Activated CD4-positive, alpha-beta T cell treated with anti-CD3 and anti-CD28 coated beads, Interleukin-2, amount 10 ng/mL, durations not matched to agents 7 days and 5 days (primary cell): ENCODE data around the gene TC2N. TPM values are rescaled to one million over a fixed set of nuclear protein-coding genes. Genes with fewer than 3 reads are reported as not detected.
A peak's percentile ranks its signal among the peaks of the same experiment; 100 is the strongest.

Experiments used
- CTCF ChIA-PET: fragments of 350-600 bp; sonication (Branson Sonifier 250); formaldehyde crosslinking; loops from one replicate; lab custom pipeline; 2021; ENCODE audit warnings: antibody characterized with exemption; lab: Charles Lee
- POLR2A ChIA-PET: fragments of 350-600 bp; sonication (Branson Sonifier 250); formaldehyde crosslinking; loops from one replicate; lab custom pipeline; 2021; ENCODE audit warnings: antibody characterized with exemption; lab: Charles Lee
- DNase-seq: peaks from one replicate; pipeline ENCODE4 v3.0.0-alpha.2; 2020
- H3K27ac Mint-ChIP-seq: one replicate; pipeline ENCODE4 v1.8.0; 2021; ENCODE audit warnings: mild to moderate bottlenecking, moderate library complexity, mixed read lengths
- H3K27me3 Mint-ChIP-seq: one replicate; pipeline ENCODE4 v1.8.0; 2021; ENCODE audit warnings: mixed read lengths
- H3K36me3 Mint-ChIP-seq: one replicate; pipeline ENCODE4 v1.8.0; 2021; ENCODE audit warnings: low read depth, mixed read lengths
- H3K4me1 Mint-ChIP-seq: one replicate; pipeline ENCODE4 v1.8.0; 2021; ENCODE audit warnings: mixed read lengths
- H3K4me3 Mint-ChIP-seq: one replicate; pipeline ENCODE4 v1.8.0; 2021; ENCODE audit warnings: mild to moderate bottlenecking, moderate library complexity, mixed read lengths
- H3K9me3 Mint-ChIP-seq: one replicate; pipeline ENCODE4 v1.8.0; 2021; ENCODE audit warnings: mixed read lengths
- total RNA-seq, 2 experiments: library from RNA; stranded (reverse); gene quantifications; one replicate each; pipeline ENCODE4 v1.2.3, GENCODE V29; 2021

The TC2N gene
- total RNA-seq, 2 experiments from 2014 or later: 196 to 216 TPM

DNA sequence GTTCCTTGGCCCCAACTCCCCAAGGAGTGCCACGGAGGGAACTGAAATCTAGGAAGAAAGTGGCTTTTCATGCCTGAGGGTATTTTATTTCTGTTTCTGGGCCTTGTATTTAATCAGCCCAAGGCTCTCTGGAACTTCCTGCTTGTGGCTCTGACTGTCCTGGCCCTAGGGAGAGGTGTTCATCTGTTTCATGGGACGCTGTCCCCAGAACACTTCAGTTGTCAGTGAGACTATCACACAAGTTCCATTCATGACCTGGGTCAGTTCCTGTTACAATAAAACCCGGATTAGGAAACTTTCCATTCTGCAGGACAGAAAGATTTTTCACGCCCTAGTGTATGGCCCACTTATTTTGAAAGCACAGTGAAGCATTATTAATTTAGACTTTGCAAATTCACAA, 18.5 kb upstream of the TC2N start:
- no peak for DNase-seq
- Mint-ChIP-seq H3K9me3 (no peaks in the 10 kb centered on the region), H3K4me3 (no peak overlapping the region), H3K4me1 (peaks cover 43% of the 10 kb centered on the region), H3K27ac (no peak overlapping the region), H3K27me3 (no peaks in the 10 kb centered on the region), H3K36me3 (peaks cover 2% of the 10 kb centered on the region)
- POLR2A ChIA-PET: no interaction called here
- CTCF ChIA-PET: no interaction called here

DNA sequence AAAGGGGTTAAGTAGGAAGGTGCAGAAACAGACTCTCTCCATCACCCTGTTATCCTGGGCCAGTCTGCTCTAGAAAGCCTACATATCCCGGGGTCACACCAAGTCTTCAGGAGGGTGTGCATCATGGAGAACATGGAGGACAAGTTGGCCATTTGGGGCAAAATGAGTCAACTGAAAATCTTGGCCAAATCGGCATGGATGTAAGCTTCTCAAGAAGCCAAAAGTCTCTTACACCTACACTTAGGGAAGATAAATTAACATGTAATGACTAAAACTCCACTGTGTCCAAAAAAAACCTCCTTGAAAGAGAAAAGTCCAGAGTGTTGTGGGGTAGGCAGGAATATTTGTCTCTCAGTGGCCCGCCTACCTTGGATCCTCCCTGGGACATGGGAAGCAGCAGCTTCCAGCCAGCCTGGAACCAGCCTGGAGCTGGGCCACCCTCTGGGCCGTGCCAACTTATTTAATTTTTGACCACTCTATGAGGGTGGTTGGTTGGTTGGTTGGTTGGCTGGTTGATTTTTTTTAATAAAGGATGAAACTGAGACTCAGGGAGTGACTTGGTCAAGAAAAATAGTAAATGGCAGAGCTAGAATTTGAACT, 17.9 kb upstream of the TC2N start:
- ChIA-PET CTCF (interaction anchor here (1.4 kb wide), 1 partner anchor 10 kb away, joined by 4 read pairs; no protein-coding TSS in a partner anchor), POLR2A (no interaction called here)
- Mint-ChIP-seq H3K9me3 (no peaks in the 10 kb centered on the region), H3K4me1 (peaks cover 41% of the 10 kb centered on the region), H3K4me3 (no peak overlapping the region), H3K27ac (no peak overlapping the region), H3K36me3 (peaks cover 2% of the 10 kb centered on the region), H3K27me3 (no peaks in the 10 kb centered on the region)
- DNase-seq: no peak

DNA sequence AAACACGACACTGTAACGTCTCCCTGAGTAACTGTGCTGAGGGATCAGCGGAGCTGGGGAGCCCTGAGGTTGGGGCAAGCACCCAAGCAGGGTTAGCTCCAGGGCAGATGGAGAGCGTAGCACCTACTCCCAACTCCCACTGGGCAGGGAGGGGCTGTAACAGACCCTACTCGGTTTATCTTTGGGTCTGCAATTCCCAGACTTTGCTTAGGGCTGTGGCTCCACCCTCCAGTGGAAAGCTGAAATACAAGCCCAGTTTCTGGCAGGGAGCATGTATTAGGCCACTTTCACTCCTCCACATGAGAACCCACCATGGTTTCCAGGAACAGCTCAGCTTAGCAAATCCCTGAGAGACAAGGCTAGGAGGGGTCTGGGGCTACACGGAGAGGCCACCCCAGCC, 17.3 kb upstream of the TC2N start:
- CTCF ChIA-PET: interaction anchor here (1.4 kb wide), 1 partner anchor 11 kb away, joined by 4 read pairs; no protein-coding TSS in a partner anchor

DNA sequence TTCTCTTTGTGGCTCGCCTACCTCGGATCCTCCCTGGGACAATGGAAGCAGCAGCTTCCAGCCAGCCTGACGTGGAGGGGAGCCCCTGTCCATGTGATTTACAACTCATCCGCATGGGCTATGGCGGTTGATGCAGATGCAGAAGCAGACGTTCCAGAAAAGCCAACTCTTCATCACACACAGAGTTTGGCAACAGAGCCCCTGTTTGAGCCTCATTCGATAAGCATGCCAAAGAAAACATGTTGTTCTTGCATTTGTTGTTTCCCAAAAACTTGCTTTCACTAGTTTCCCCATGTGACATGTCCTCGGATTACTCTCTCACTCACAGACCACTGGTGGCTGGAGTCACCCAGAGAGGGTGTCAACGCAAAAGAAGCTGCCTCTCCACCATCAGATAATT, 16.4 kb upstream of the TC2N start:
- no peak overlapping the region for H3K27ac Mint-ChIP-seq
- DNase-seq: no peak
- H3K36me3 Mint-ChIP-seq: peaks cover 2% of the 10 kb centered on the region
- H3K4me1 Mint-ChIP-seq: peaks cover 32% of the 10 kb centered on the region
- no peaks in the 10 kb centered on the region for H3K27me3 Mint-ChIP-seq
- POLR2A ChIA-PET: no interaction called here
- peaks cover 2% of the 10 kb centered on the region for H3K9me3 Mint-ChIP-seq
- CTCF ChIA-PET: interaction anchor here (0.6 to 1.7 kb wide), 4 partner anchors 13 to 505 kb away, joined by 3 to 5 read pairs (median 4); partner anchors contain the start of gene TC2N
- no peak overlapping the region for H3K4me3 Mint-ChIP-seq

More for the DNA sequence above, 17.3 kb upstream of the TC2N start:
- Mint-ChIP-seq H3K36me3 (peaks cover 2% of the 10 kb centered on the region), H3K4me1 (peaks cover 40% of the 10 kb centered on the region), H3K9me3 (no peaks in the 10 kb centered on the region), H3K27me3 (no peaks in the 10 kb centered on the region), H3K27ac (peak overlapping the region; percentile 28), H3K4me3 (no peak overlapping the region)
- POLR2A ChIA-PET: no interaction called here
- no peak for DNase-seq

DNA sequence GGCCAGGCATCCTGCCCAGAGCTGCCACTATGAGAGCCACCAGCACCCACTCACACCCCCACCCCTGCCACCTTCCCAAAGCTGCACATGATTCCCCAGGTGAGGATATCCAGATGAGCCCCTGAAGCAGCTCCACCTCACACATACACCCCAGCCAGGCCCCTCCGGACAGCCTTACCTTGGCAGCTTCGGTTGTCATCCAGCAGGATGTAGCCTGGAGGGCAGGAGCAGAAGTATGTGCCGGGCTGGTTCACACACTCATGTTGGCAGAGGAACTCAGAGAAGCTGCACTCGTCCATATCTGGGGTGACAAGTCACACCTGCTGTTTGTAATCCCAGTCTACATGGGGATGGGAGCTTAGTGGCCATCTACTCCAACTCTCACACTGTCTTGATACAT, 15.4 kb upstream of the TC2N start:
- no peak overlapping the region for H3K4me3 Mint-ChIP-seq
- ChIA-PET CTCF (interaction anchor here (0.8 to 2.1 kb wide), 7 partner anchors 9 to 91 kb away, joined by 3 to 10 read pairs (median 3); partner anchors contain the start of gene TC2N), POLR2A (no interaction called here)
- peaks cover 2% of the 10 kb centered on the region for H3K36me3 Mint-ChIP-seq
- peaks cover 2% of the 10 kb centered on the region for H3K9me3 Mint-ChIP-seq
- no peak for DNase-seq
- H3K4me1 Mint-ChIP-seq: peaks cover 38% of the 10 kb centered on the region
- H3K27ac Mint-ChIP-seq: no peak overlapping the region
- H3K27me3 Mint-ChIP-seq: no peaks in the 10 kb centered on the region

DNA sequence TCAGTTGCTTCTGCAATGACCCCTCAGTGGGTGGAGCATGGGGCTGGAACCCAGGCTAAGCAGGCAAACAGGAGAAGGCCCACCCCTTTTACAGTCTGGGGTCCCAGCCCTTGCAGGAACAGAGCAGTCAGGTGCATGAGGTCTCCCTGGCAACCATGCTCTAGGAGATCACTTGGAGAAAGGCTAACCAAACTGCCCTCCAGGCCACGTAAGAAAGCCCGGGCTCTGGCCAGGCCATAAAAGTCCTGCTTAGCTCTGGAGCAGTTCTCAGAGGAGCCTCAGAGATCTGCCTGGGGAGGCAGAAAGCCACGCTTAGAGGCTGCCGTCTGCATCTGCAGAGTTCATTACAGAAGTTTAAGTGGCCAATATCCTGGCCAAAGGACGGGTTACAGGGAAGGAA, 15.0 kb upstream of the TC2N start:
- H3K4me1 Mint-ChIP-seq: peaks cover 42% of the 10 kb centered on the region
- H3K9me3 Mint-ChIP-seq: peaks cover 2% of the 10 kb centered on the region
- no peaks in the 10 kb centered on the region for H3K27me3 Mint-ChIP-seq
- H3K36me3 Mint-ChIP-seq: peaks cover 2% of the 10 kb centered on the region
- no peak for DNase-seq
- CTCF ChIA-PET: interaction anchor here (1.2 to 2.1 kb wide), 5 partner anchors 10 to 19 kb away, joined by 3 to 10 read pairs (median 4); partner anchors contain the start of gene TC2N
- no peak overlapping the region for H3K4me3 Mint-ChIP-seq
- peak overlapping the region; percentile 38 for H3K27ac Mint-ChIP-seq
- POLR2A ChIA-PET: no interaction called here

DNA sequence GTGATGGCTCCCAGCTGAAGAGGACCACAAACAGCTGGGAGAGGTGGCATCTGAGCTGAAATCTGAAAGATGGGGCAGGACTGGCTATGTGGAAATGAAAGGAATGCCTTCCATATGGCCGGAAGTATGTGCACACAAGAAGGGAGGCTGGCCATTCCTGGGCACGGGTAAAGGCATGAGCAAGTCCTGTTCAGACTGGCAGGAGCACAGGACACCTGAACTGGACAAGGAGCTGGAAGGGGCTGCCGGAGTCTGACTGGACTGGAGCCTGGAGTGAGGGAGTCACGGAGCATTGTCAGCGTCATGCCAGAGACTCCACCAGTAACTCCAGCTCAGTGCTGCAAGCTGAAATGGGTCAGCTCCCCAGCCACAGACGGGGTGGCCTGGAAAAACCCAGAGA, 11.9 kb upstream of the TC2N start:
- Mint-ChIP-seq H3K4me3 (no peak overlapping the region), H3K36me3 (peaks cover 4% of the 10 kb centered on the region), H3K9me3 (peaks cover 2% of the 10 kb centered on the region), H3K27me3 (no peaks in the 10 kb centered on the region), H3K4me1 (peaks cover 61% of the 10 kb centered on the region), H3K27ac (no peak overlapping the region)
- CTCF ChIA-PET: interaction anchor here (0.8 kb wide), 1 partner anchor 9 kb away, joined by 3 read pairs; no protein-coding TSS in a partner anchor
- POLR2A ChIA-PET: no interaction called here
- DNase-seq: no peak

DNA sequence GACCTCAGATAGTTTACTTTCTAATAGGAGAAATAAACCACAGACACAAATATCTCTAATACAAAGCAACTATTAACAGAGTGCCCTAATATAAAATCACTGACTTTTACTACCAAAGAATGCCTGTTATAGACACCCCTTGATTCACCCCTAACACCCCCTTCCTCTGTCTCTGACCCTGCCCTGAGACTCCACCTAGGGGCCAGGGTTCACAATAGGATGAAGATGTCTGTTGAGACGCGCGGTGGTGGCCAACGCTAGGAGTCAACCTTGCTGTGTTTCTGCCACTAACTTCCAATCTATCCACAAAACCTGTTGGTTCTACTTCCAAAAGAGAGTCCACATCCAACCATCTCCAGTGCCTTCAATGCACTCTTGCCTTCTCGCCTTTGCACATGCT, 10.9 kb upstream of the TC2N start:
- POLR2A ChIA-PET: no interaction called here
- no peaks in the 10 kb centered on the region for H3K27me3 Mint-ChIP-seq
- H3K4me3 Mint-ChIP-seq: no peak overlapping the region
- H3K4me1 Mint-ChIP-seq: peaks cover 69% of the 10 kb centered on the region
- DNase-seq: no peak
- peaks cover 4% of the 10 kb centered on the region for H3K36me3 Mint-ChIP-seq
- H3K27ac Mint-ChIP-seq: no peak overlapping the region
- peaks cover 2% of the 10 kb centered on the region for H3K9me3 Mint-ChIP-seq
- CTCF ChIA-PET: no interaction called here

DNA sequence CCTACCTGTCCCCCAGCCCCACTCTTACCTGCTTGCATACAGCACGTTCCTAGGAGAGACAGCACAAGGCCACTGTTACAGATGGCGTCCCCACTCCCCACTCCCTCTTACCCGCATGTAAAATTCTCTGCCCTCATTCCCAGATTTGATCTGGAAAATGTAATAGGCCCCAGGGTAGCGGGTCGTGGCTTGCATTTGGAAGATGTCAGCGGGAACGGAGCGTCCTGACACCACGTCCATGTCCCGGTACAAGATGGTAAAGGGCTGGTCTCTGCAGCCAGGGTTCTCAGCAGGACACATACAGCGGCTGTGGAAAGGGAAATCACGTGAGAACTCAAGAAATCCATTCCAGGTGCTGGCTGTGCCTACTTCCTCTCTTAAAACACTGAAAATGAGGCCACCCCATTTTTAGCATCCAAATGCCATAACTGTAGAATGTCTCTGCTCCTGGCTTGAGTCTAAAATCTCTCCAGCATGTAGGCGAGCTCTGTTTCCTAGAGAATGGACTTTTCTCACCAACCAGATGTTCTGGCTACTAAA, 10.1 kb upstream of the TC2N start:
- Mint-ChIP-seq H3K4me1 (peaks cover 76% of the 10 kb centered on the region), H3K27ac (no peak overlapping the region), H3K27me3 (no peaks in the 10 kb centered on the region), H3K36me3 (peaks cover 4% of the 10 kb centered on the region), H3K9me3 (peaks cover 2% of the 10 kb centered on the region), H3K4me3 (no peak overlapping the region)
- POLR2A ChIA-PET: no interaction called here
- CTCF ChIA-PET: no interaction called here
- DNase-seq: no peak

DNA sequence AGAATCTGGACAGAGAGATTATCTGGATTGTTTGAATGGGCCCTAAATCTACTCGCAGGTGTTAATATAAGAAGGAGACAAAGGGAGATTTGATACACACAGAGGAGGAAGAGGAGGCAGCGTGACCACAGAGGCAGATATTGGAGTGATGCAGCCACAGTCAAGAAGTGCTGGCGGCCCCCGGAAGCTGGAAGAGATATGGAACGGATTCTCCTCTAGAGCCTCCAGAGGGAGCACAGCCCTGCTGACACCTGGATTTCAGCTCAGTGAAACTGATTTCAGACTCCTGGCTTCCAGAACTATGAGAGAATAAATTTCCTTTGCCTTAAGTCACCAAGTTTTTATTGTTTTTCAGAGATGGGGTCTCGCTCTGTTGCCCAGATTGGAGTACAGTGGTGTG, 9.2 kb upstream of the TC2N start:
- H3K4me3 Mint-ChIP-seq: no peak overlapping the region
- POLR2A ChIA-PET: no interaction called here
- CTCF ChIA-PET: interaction anchor here (0.9 to 1.5 kb wide), 3 partner anchors 9 to 17 kb away, joined by 3 to 5 read pairs (median 4); partner anchors contain the start of gene TC2N

DNA sequence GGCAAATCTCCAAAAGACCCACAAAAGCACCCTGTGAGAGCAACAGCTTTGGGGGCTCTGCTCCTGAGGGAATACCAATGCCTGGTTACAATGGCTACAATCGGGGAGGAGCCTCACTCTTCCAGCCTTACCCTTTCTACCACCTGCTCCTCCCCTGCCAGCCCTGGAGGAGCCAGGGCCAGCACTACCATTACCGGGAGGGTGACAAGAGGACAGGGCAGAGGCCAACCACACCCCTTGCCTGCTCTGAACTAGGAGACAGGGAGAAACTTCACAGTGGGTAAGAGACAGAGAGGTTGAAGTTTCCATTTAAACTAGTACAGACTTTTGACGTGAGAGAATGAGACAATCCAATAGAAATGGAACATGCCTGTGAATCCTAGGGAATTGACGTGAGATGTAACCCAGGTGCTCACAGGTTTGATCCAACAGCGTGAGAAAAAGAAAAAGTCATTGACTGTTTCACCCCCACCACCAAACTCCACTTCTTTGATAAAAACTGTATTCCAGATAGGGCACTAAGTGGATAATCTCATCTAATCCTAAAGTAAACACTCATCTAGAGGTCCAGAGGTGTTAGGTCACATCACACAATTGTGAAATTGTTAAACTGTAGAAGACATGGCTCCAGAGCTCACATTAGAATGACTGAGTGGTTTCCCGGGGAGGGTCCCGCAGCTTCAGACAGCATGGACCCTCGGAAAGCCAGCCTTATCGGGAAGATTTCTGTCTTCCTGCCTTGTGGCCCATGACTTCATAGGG, 8.4 kb upstream of the TC2N start:
- Mint-ChIP-seq H3K36me3 (peaks cover 2% of the 10 kb centered on the region), H3K4me3 (no peak overlapping the region), H3K27ac (peak overlapping the region; percentile 97), H3K9me3 (peaks cover 2% of the 10 kb centered on the region), H3K27me3 (no peaks in the 10 kb centered on the region), H3K4me1 (peaks cover 84% of the 10 kb centered on the region)
- CTCF ChIA-PET: interaction anchor here (0.9 to 1.5 kb wide), 4 partner anchors 8 to 17 kb away, joined by 3 to 5 read pairs (median 4); partner anchors contain the start of gene TC2N
- POLR2A ChIA-PET: no interaction called here
- no peak for DNase-seq

More for the DNA sequence above, 9.2 kb upstream of the TC2N start:
- Mint-ChIP-seq H3K27ac (peak overlapping the region; percentile 97), H3K4me1 (peaks cover 85% of the 10 kb centered on the region), H3K27me3 (no peaks in the 10 kb centered on the region), H3K9me3 (peaks cover 2% of the 10 kb centered on the region), H3K36me3 (peaks cover 4% of the 10 kb centered on the region)
- DNase-seq: no peak

DNA sequence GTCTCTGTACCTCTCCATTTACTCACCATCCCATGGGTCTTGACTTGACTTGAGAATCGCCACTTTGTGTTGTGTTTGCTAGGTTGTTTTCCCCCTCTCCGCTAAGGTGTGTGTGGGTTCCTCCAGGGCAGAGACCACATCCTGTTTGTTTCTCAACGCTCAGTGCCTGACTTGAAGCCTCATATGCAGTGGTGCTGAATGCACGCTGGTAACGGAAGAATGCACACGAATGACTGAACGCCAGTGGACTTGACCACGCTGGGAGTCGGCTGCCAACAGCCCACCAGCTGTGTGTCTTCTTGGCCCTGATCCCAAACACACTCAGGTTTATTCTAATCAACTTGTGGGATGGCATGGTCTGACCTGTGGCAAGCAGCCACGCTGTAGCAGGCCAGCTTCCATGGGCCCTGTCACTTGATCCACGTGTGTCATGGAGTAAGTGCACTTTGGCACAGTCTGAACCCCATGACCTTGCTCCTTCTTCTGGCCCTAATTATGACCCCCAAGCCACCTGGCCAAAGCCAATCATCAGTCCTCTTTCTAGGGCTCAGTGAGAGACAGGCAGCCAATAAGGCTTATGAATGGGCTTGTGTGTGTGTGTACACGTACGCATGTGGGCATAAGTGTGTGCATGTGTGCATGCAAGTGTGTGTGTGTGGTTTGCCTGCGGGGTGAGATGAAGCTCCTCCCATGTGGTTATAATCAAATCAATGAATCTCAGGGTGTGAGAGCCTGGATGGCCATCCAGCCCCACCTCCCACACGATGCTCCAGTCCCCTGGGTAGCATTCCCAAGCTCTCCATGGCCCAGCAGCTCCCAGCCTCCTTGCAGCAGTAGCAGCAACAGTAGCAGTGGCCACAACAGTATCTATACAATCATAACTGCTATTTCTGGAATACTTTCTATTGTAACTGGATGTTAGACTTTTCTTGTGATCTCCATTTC, 6.4 kb upstream of the TC2N start:
- H3K4me1 Mint-ChIP-seq: peaks cover 95% of the 10 kb centered on the region
- ChIA-PET POLR2A (no interaction called here), CTCF (interaction anchor here (0.6 to 1.5 kb wide), 5 partner anchors 7 to 42 kb away, joined by 3 to 4 read pairs (median 3); no protein-coding TSS in a partner anchor)
- peak; percentile 91 for DNase-seq
- no peaks in the 10 kb centered on the region for H3K9me3 Mint-ChIP-seq
- peaks cover 10% of the 10 kb centered on the region for H3K36me3 Mint-ChIP-seq
- no peaks in the 10 kb centered on the region for H3K27me3 Mint-ChIP-seq
- H3K4me3 Mint-ChIP-seq: peak overlapping the region; percentile 75
- H3K27ac Mint-ChIP-seq: peak overlapping the region; percentile 97
